ENCODE measurements around the gene TAS2R13.

The TAS2R13 gene

GRCh38 chr12:10909462-10909861, at the start of gene TAS2R13:
Gene TAS2R13, minus strand, starts transcription at chr12:10909562. Its CDS starts 264 bp downstream, at chr12:10909298.
- no peak for DNase-seq (ENCODE audit: low spot score)

GRCh38 chr12:10957741-10958140, 48.4 kb upstream of the TAS2R13 start:
- DNase-seq (ENCODE audit: low spot score) = no peak

- no peak for DNase-seq (ENCODE audit: low spot score)
These were observed 46.7 kb upstream of the TAS2R13 start for GRCh38 chr12:10956085-10956484.

GRCh38 chr12:10952645-10953044, 43.3 kb upstream of the TAS2R13 start:
- peak; percentile 61 for DNase-seq (ENCODE audit: low spot score)

- no peak for DNase-seq (ENCODE audit: low spot score)
These were observed 33.8 kb upstream of the TAS2R13 start for GRCh38 chr12:10943167-10943566.

GRCh38 chr12:10941916-10942607, 32.7 kb upstream of the TAS2R13 start:
- no peak for DNase-seq (ENCODE audit: low spot score)

- DNase-seq (ENCODE audit: low spot score) = no peak
These were observed 32.0 kb upstream of the TAS2R13 start for GRCh38 chr12:10941369-10941768.

- no peak for DNase-seq (ENCODE audit: low spot score)
These were observed 31.0 kb upstream of the TAS2R13 start for GRCh38 chr12:10940389-10940788.

GRCh38 chr12:10939163-10939562, 29.8 kb upstream of the TAS2R13 start, which contains the start of gene TAS2R14:
Gene TAS2R14, minus strand, starts transcription at chr12:10939263. Its CDS starts 56 bp downstream, at chr12:10939207.
- DNase-seq (ENCODE audit: low spot score) = no peak

- DNase-seq (ENCODE audit: low spot score) = no peak
These were observed 27.1 kb upstream of the TAS2R13 start for GRCh38 chr12:10936506-10936905.

- DNase-seq (ENCODE audit: low spot score) = no peak
These were observed 19.5 kb upstream of the TAS2R13 start, which contains the start of gene PRH2 for GRCh38 chr12:10928746-10929286. Gene PRH2, plus strand, starts transcription at chr12:10929236. Its CDS starts 38 bp downstream, at chr12:10929274.

- no peak for DNase-seq (ENCODE audit: low spot score)
These were observed 16.9 kb upstream of the TAS2R13 start for GRCh38 chr12:10926269-10926668.

- DNase-seq (ENCODE audit: low spot score) = no peak
These were observed 10.4 kb upstream of the TAS2R13 start for GRCh38 chr12:10919809-10920208.

GRCh38 chr12:10910380-10910779, 1.0 kb upstream of the TAS2R13 start:
- no peak for DNase-seq (ENCODE audit: low spot score)

GRCh38 chr12:10904686-10905085, 4.7 kb downstream of the TAS2R13 start:
- no peak for DNase-seq (ENCODE audit: low spot score)

GRCh38 chr12:10901427-10901826, 7.9 kb downstream of the TAS2R13 start:
- DNase-seq (ENCODE audit: low spot score) = no peak

- no peak for DNase-seq (ENCODE audit: low spot score)
These were observed 8.4 kb downstream of the TAS2R13 start for GRCh38 chr12:10900972-10901371.

- DNase-seq (ENCODE audit: low spot score) = no peak
These were observed 8.8 kb downstream of the TAS2R13 start for GRCh38 chr12:10900530-10900929.

GRCh38 chr12:10896854-10897253, 12.5 kb downstream of the TAS2R13 start:
- DNase-seq (ENCODE audit: low spot score) = no peak

GRCh38 chr12:10891937-10892336, 17.4 kb downstream of the TAS2R13 start:
- no peak for DNase-seq (ENCODE audit: low spot score)

GRCh38 chr12:10889226-10889625, 20.1 kb downstream of the TAS2R13 start:
- no peak for DNase-seq (ENCODE audit: low spot score)

- DNase-seq (ENCODE audit: low spot score) = no peak
These were observed 25.2 kb downstream of the TAS2R13 start, which contains the start of gene PRH1 for GRCh38 chr12:10884086-10884725. Gene PRH1, minus strand, starts transcription at chr12:10884255. Its CDS starts 38 bp downstream, at chr12:10884217.

- no peak for DNase-seq (ENCODE audit: low spot score)
These were observed 36.0 kb downstream of the TAS2R13 start for GRCh38 chr12:10873378-10873777.

Data from globus pallidus (tissue), 1 donor.